ENCODE data around the gene ASPN.

DNA sequence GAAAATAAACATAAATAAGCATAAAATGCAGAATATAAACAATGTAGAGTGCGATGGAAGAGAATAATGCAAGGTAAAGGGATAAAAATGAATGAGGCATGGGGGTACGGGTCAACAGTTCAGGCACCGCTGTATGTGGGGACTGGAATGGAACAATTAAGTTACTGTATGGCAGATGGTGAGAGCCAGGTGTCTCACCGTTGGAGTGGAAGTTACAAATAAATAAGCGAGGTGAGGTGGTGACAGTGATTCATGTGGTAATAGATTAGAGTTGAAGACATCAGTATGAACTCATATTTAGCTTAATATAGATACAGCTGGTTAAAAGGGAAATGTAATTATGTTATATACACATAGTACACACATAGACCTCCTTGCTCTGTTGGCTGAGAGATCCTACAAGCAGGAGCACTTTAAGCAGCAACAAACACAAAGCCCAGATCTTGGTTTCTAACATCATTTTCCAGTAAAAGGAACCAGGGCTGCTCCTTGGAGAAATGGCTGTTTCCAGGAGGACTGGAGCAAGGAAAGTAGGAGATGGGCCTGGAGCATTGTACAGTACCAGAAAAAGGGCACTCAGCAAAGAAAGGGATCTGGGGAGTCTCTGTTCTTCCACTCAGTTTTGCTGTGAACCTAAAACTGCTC is 55.7 kb downstream of the ASPN start:
- TF ChIP-seq SP1 (IDR thresholded peaks at IDR 0.05) (no peak), NFRKB (IDR thresholded peaks at IDR 0.05) (no peak), CTBP1 (IDR thresholded peaks at IDR 0.05; ENCODE audit: borderline replicate concordance) (no peak), BHLHE40 (IDR thresholded peaks at IDR 0.05; ENCODE audit: borderline replicate concordance) (no peak), FOXA1 (IDR thresholded peaks at IDR 0.05) (no peak), FOXM1 (IDR thresholded peaks at IDR 0.05; ENCODE audit: borderline replicate concordance) (no peak), L3MBTL2 (conservative IDR thresholded peaks at IDR 0.05) (no peak), FOXK2 (IDR thresholded peaks at IDR 0.05) (no peak)
